IPS-18c (cell line): ENCODE measurements around the gene ZFAND3.

Experiments used
- H3K4me3 ChIP-seq: 2 replicates; pipeline ENCODE4 v1.7.0; 2013; ENCODE audit warnings: low read depth, mild to moderate bottlenecking, low read length, moderate library complexity; ENCODE audit not compliant: insufficient read depth
- H3K9me3 ChIP-seq: one replicate; pipeline ENCODE4 v1.6.1; 2013; ENCODE audit warnings: mild to moderate bottlenecking, low read length, moderate library complexity; ENCODE audit not compliant: control insufficient read depth, insufficient read depth

The ZFAND3 gene

GRCh38 chr6:37791156-37791919, 28.2 kb upstream of the ZFAND3 start:
- no peak overlapping the region; the same call in 1 of the 2 replicates for H3K4me3 ChIP-seq
- no peaks in the 10 kb centered on the region for H3K9me3 ChIP-seq

- H3K4me3 ChIP-seq: no peak overlapping the region
- H3K9me3 ChIP-seq: no peaks in the 10 kb centered on the region
Measured at GRCh38 chr6:37792457-37793033, 27.0 kb upstream of the ZFAND3 start.

GRCh38 chr6:37793067-37793466, 26.5 kb upstream of the ZFAND3 start:
- H3K4me3 ChIP-seq: no peak overlapping the region
- no peaks in the 10 kb centered on the region for H3K9me3 ChIP-seq

- Histone ChIP-seq H3K9me3 (no peaks in the 10 kb centered on the region), H3K4me3 (no peak overlapping the region)
Measured at GRCh38 chr6:37794825-37795224, 24.7 kb upstream of the ZFAND3 start.

- Histone ChIP-seq H3K9me3 (no peaks in the 10 kb centered on the region), H3K4me3 (no peak overlapping the region)
Measured at GRCh38 chr6:37798436-37799262, 20.9 kb upstream of the ZFAND3 start.

- Histone ChIP-seq H3K4me3 (no peak overlapping the region), H3K9me3 (no peaks in the 10 kb centered on the region)
Measured at GRCh38 chr6:37799263-37799644, 20.3 kb upstream of the ZFAND3 start.

GRCh38 chr6:37800703-37801604, 18.6 kb upstream of the ZFAND3 start:
- Histone ChIP-seq H3K9me3 (no peaks in the 10 kb centered on the region), H3K4me3 (no peak overlapping the region)

GRCh38 chr6:37801605-37801940, 18.0 kb upstream of the ZFAND3 start:
- no peak overlapping the region for H3K4me3 ChIP-seq
- H3K9me3 ChIP-seq: no peaks in the 10 kb centered on the region

GRCh38 chr6:37802810-37803209, 16.7 kb upstream of the ZFAND3 start:
- Histone ChIP-seq H3K4me3 (no peak overlapping the region), H3K9me3 (no peaks in the 10 kb centered on the region)

- H3K9me3 ChIP-seq: no peaks in the 10 kb centered on the region
- H3K4me3 ChIP-seq: no peak overlapping the region
Measured at GRCh38 chr6:37804586-37804985, 14.9 kb upstream of the ZFAND3 start.

- no peak overlapping the region for H3K4me3 ChIP-seq
- no peaks in the 10 kb centered on the region for H3K9me3 ChIP-seq
Measured at GRCh38 chr6:37806213-37806612, 13.3 kb upstream of the ZFAND3 start.

GRCh38 chr6:37807656-37808055, 11.9 kb upstream of the ZFAND3 start:
- H3K4me3 ChIP-seq: no peak overlapping the region
- no peaks in the 10 kb centered on the region for H3K9me3 ChIP-seq

- no peaks in the 10 kb centered on the region for H3K9me3 ChIP-seq
- no peak overlapping the region for H3K4me3 ChIP-seq
Measured at GRCh38 chr6:37809197-37809543, 10.4 kb upstream of the ZFAND3 start.

- no peaks in the 10 kb centered on the region for H3K9me3 ChIP-seq
- H3K4me3 ChIP-seq: no peak overlapping the region
Measured at GRCh38 chr6:37812841-37813240, 6.7 kb upstream of the ZFAND3 start.

GRCh38 chr6:37814374-37814773, 5.2 kb upstream of the ZFAND3 start:
- no peak overlapping the region for H3K4me3 ChIP-seq
- H3K9me3 ChIP-seq: no peaks in the 10 kb centered on the region

- Histone ChIP-seq H3K4me3 (no peak overlapping the region), H3K9me3 (no peaks in the 10 kb centered on the region)
Measured at GRCh38 chr6:37816599-37817375, 2.7 kb upstream of the ZFAND3 start.
